Smooth muscle cell (in vitro differentiated cells): ENCODE measurements around the gene COL8A2. TPM values are rescaled to one million over a fixed set of nuclear protein-coding genes. Genes with fewer than 3 reads are reported as not detected.

Source experiments
- DNase-seq: peaks from one replicate; lab custom pipeline; 2025; ENCODE audit not compliant: unreplicated experiment; lab: John Stamatoyannopoulos, UW
- H2AFZ ChIP-seq: fragments of 200-600 bp; sonication (generic); 2 replicates; pipeline ENCODE4 v1.6.0; 2016; ENCODE audit warnings: antibody characterized with exemption, low read depth, mild to moderate bottlenecking
- H3F3A ChIP-seq: fragments of 200-600 bp; sonication (generic); 2 replicates; pipeline ENCODE4 v1.6.0; 2017; ENCODE audit warnings: antibody characterized with exemption, low read depth
- H3K27ac ChIP-seq: fragments of 200-600 bp; sonication (generic); 2 replicates; pipeline ENCODE4 v1.5.1; 2016; ENCODE audit warnings: low read depth, mild to moderate bottlenecking
- H3K27me3 ChIP-seq: fragments of 200-600 bp; sonication (generic); 2 replicates; pipeline ENCODE4 v1.6.1; 2016; ENCODE audit warnings: low read depth, mild to moderate bottlenecking
- H3K36me3 ChIP-seq: fragments of 200-600 bp; sonication (generic); 2 replicates; pipeline ENCODE4 v1.5.1; 2016; ENCODE audit warnings: low read depth
- H3K4me1 ChIP-seq: fragments of 200-600 bp; sonication (generic); 2 replicates; pipeline ENCODE4 v1.5.1; 2016; ENCODE audit warnings: low read depth
- H3K4me2 ChIP-seq: fragments of 200-600 bp; sonication (generic); 2 replicates; pipeline ENCODE4 v1.6.0; 2016; ENCODE audit warnings: mild to moderate bottlenecking
- H3K4me3 ChIP-seq: fragments of 200-600 bp; sonication (generic); 2 replicates; pipeline ENCODE4 v1.5.1; 2016; ENCODE audit warnings: mild to moderate bottlenecking
- H3K79me2 ChIP-seq: fragments of 200-600 bp; sonication (generic); 2 replicates; pipeline ENCODE4 v1.6.0; 2016; ENCODE audit warnings: low read depth, mild to moderate bottlenecking
- H3K9ac ChIP-seq: fragments of 200-600 bp; sonication (generic); 2 replicates; pipeline ENCODE4 v1.6.0; 2016; ENCODE audit warnings: low read depth
- H3K9me3 ChIP-seq: fragments of 200-600 bp; sonication (generic); replicated peaks from 2 replicates; pipeline ENCODE4 v1.5.1; 2016; ENCODE audit warnings: low read depth
- H4K20me1 ChIP-seq: fragments of 200-600 bp; sonication (generic); 2 replicates; pipeline ENCODE4 v1.6.0; 2016; ENCODE audit warnings: low read depth
- WGBS: methylation state at CpG from one replicate; pipeline ENCODE4 v1.1.7; 2016; ENCODE audit warnings: low lambda C conversion rate; 5-methylcytosine and 5-hydroxymethylcytosine counted together
- polyA plus RNA-seq: library from polyadenylated mRNA; unstranded; fragments of >200 nt; fragmentation: Nextera tagmentation; extraction: Ambion mirVana; gene quantifications from 2 replicates; pipeline ENCODE4 v1.2.1, GENCODE V29; 2016
- total RNA-seq: library from RNA; depleted of rRNA; stranded (reverse); fragments of >200 nt; gene quantifications from 2 replicates; pipeline ENCODE4 v1.2.3, GENCODE V29; 2014
- TF ChIP-seq, protein P1 (sequence below): fragments of 200-600 bp; sonication (generic); IDR thresholded peaks from 2 replicates; pipeline ENCODE4 v1.5.1; 2017; ENCODE audit warnings: borderline replicate concordance, mild to moderate bottlenecking, antibody characterized with exemption; ENCODE audit not compliant: insufficient read depth, poor library complexity, severe bottlenecking

COL8A2 gene
- total and polyA plus RNA-seq, 2 experiments from 2014 or later: 21.7 to 59.0 TPM

GRCh38 chr1:36148821-36149236 lies 23.8 kb upstream of the COL8A2 start:
- Histone ChIP-seq H3K4me3 (peak overlapping the region; percentile 77), H3K9me3 (no peaks in the 10 kb centered on the region), H2AFZ (peak overlapping the region; percentile 73), H3K4me1 (peaks cover 19% of the 10 kb centered on the region), H3K4me2 (peak overlapping the region; percentile 94), H3K36me3 (no peaks in the 10 kb centered on the region), H3K27me3 (no peaks in the 10 kb centered on the region), H3K9ac (peak overlapping the region; percentile 95), H3K79me2 (peaks cover 46% of the 10 kb centered on the region), H4K20me1 (peaks cover 20% of the 10 kb centered on the region), H3F3A (peaks cover 8% of the 10 kb centered on the region), H3K27ac (peak overlapping the region; percentile 90)
- TF ChIP-seq, protein P1, sequence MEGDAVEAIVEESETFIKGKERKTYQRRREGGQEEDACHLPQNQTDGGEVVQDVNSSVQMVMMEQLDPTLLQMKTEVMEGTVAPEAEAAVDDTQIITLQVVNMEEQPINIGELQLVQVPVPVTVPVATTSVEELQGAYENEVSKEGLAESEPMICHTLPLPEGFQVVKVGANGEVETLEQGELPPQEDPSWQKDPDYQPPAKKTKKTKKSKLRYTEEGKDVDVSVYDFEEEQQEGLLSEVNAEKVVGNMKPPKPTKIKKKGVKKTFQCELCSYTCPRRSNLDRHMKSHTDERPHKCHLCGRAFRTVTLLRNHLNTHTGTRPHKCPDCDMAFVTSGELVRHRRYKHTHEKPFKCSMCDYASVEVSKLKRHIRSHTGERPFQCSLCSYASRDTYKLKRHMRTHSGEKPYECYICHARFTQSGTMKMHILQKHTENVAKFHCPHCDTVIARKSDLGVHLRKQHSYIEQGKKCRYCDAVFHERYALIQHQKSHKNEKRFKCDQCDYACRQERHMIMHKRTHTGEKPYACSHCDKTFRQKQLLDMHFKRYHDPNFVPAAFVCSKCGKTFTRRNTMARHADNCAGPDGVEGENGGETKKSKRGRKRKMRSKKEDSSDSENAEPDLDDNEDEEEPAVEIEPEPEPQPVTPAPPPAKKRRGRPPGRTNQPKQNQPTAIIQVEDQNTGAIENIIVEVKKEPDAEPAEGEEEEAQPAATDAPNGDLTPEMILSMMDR: no peak
- WGBS: 7% methylated on average over 15 of the region's 16 CpGs
- DNase-seq: no peak

DNA sequence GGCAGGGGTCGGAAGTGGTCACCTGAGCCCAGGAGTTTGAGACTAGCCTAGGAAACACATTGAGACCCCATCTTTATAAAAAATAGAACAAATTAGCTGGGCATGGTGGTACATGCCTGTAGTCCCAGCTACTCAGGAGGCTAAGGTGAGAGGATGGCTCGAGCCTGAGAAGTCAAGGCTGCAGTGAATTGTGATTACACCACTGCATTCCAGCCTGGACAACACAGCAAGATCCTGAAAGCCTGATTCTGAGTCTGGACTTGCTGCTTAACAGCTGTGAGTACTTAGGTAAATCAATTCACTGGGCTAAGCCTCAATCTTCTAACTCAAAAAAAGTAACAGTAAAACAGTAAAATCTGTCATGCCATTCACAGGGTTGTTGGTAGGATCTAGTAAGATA lies 19.4 kb upstream of the COL8A2 start:
- no peaks in the 10 kb centered on the region for H3F3A ChIP-seq
- no peak overlapping the region for H3K4me3 ChIP-seq
- H3K4me1 ChIP-seq: no peaks in the 10 kb centered on the region
- H3K79me2 ChIP-seq: peaks cover 83% of the 10 kb centered on the region
- no peak overlapping the region for H3K4me2 ChIP-seq
- 94% methylated on average over 2 of the region's 2 CpGs for WGBS
- H3K27ac ChIP-seq: no peak overlapping the region
- peaks cover 4% of the 10 kb centered on the region for H3K36me3 ChIP-seq
- peaks cover 58% of the 10 kb centered on the region for H4K20me1 ChIP-seq
- no peak for DNase-seq
- H3K9me3 ChIP-seq: no peaks in the 10 kb centered on the region
- H3K9ac ChIP-seq: no peak overlapping the region
- TF ChIP-seq, protein P1: no peak
- no peak overlapping the region for H2AFZ ChIP-seq
- H3K27me3 ChIP-seq: no peaks in the 10 kb centered on the region

DNA sequence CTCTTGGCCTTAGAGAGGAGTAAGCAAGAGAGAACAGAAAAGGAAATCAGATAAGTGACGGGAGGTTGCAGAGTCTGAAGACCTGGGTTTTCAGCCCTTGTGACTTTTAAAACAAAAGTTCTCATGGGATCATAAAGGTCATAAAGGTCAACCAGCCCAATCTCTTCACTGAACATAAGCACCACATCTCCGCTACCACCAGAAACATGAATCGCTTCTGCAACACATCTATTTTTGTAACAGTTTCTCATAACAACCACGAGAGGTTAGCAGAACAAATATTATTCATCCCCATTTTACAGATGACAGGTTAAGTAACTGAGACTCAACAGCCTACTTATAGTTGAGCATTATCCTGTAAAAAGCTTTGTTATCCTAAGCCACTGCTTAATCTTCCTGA lies 18.4 kb upstream of the COL8A2 start:
- DNase-seq: no peak
- no peaks in the 10 kb centered on the region for H3K4me1 ChIP-seq
- WGBS: 98% methylated on average over 4 of the region's 4 CpGs

DNA sequence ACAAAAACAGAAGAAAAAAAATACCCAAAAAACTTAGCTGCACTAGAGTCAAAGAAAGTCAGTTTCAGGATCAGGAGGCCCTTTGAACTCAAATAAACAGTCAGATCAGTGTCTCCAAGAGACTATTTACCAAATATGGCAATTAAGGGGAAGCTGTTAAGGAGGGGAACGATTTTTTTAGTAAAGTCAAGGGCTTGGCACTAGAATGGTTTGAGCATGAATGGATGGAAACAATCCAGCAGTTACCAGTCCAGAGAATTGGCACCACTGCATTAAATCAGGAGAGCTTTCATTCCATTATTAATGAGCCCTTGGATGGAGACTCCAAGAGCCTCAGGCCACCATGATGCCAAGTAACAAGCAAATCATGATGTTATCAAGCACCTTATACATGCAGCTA lies 17.1 kb upstream of the COL8A2 start:
- no peak overlapping the region for H3K9ac ChIP-seq
- WGBS: 88% methylated on average over 1 of the region's 1 CpG
- H4K20me1 ChIP-seq: peaks cover 59% of the 10 kb centered on the region
- no peak overlapping the region for H3K4me3 ChIP-seq
- H3K9me3 ChIP-seq: no peaks in the 10 kb centered on the region
- peaks cover 4% of the 10 kb centered on the region for H3K36me3 ChIP-seq
- peaks cover 65% of the 10 kb centered on the region for H3K79me2 ChIP-seq
- no peak for DNase-seq
- H3K27ac ChIP-seq: no peak overlapping the region
- H3K4me1 ChIP-seq: no peaks in the 10 kb centered on the region
- TF ChIP-seq, protein P1: no peak
- H2AFZ ChIP-seq: no peak overlapping the region
- H3F3A ChIP-seq: peaks cover 4% of the 10 kb centered on the region
- no peaks in the 10 kb centered on the region for H3K27me3 ChIP-seq
- no peak overlapping the region for H3K4me2 ChIP-seq

More for the DNA sequence above, 18.4 kb upstream of the COL8A2 start:
- no peak overlapping the region for H3K4me3 ChIP-seq
- H3K9ac ChIP-seq: no peak overlapping the region
- H3K4me2 ChIP-seq: no peak overlapping the region
- H2AFZ ChIP-seq: no peak overlapping the region
- H3K79me2 ChIP-seq: peaks cover 78% of the 10 kb centered on the region
- TF ChIP-seq, protein P1: no peak
- H3F3A ChIP-seq: no peaks in the 10 kb centered on the region
- H3K9me3 ChIP-seq: no peaks in the 10 kb centered on the region
- H3K36me3 ChIP-seq: peaks cover 4% of the 10 kb centered on the region
- H3K27ac ChIP-seq: no peak overlapping the region
- peaks cover 62% of the 10 kb centered on the region for H4K20me1 ChIP-seq
- no peaks in the 10 kb centered on the region for H3K27me3 ChIP-seq
